Left colon (tissue), 2 donors: ENCODE data around the gene TMEM181. TPM values are rescaled to one million over a fixed set of nuclear protein-coding genes. Genes with fewer than 3 reads are reported as not detected.
"Not testable (repeated sequence)": the region's sequence is repeated elsewhere in the genome, so short reads cannot be mapped to it uniquely, and the experiment has no call there.

Experiments
- ATAC-seq: fragments of 200-7000 bp; cut with Tn5 transposase; one replicate; pipeline ENCODE4 v1.9.1; 2020; ENCODE audit warnings: mild to moderate bottlenecking, moderate library complexity
- DNase-seq, 2 donors: peaks; one replicate each; pipeline ENCODE4 v3.0.0-alpha.2; 2020
- intact Hi-C, 2 donors: fragments of 100-400 bp; cut with DNase I in 1 of 2; cut with micrococcal nuclease in 1 of 2; formaldehyde crosslinking; loops; one replicate each; pipeline versions ENCODE4 v1.11.2 to v1.14.0; 2022; cut with DNase I, micrococcal nuclease
- total RNA-seq, 2 donors: library from RNA; stranded (reverse); fragmentation: NEBNext Ultra II Directional; extraction: Animal tissue kit (Norgen Biotek cat#: 25700); gene quantifications; one replicate each; pipeline ENCODE4 v1.2.1, GENCODE V29; 2021
- donor health status: DM: no; HTN: no; CAD: no.
- donor health status: DM: yes; HTN: yes; CAD: no.

TMEM181 gene
- total RNA-seq, 2 donors from 2014 or later = 41.2 to 46.7 TPM

- ATAC-seq = no peak
- intact Hi-C loops = no loop called here
- DNase-seq = peak in 1 of 2 donors; percentile 21
These were observed 85.5 kb downstream of the TMEM181 start for GRCh38 chr6:158645064-158646022.

- intact Hi-C loops = no loop called here
- DNase-seq (peak in 1 of 2 donors; percentile 18), ATAC-seq (no peak)
These were observed 86.4 kb downstream of the TMEM181 start for GRCh38 chr6:158646023-158646910.

- no peak for DNase-seq
- intact Hi-C loops = no loop called here
- no peak for ATAC-seq
These were observed 87.6 kb downstream of the TMEM181 start for GRCh38 chr6:158647501-158647900.

- ATAC-seq (no peak), DNase-seq (peak in 1 of 2 donors; percentile 7)
- intact Hi-C loops = no loop called here
These were observed 88.8 kb downstream of the TMEM181 start for GRCh38 chr6:158648682-158649131.

- intact Hi-C loops = no loop called here
- peak; percentile 50 to 61 for DNase-seq
- ATAC-seq = peak; percentile 16
These were observed 89.6 kb downstream of the TMEM181 start, which contains the start of gene SYTL3 for GRCh38 chr6:158649289-158650143. Gene SYTL3, plus strand, starts transcription at chr6:158650054. Its CDS starts 13,215 bp downstream, at chr6:158663269.

- intact Hi-C loops, DNase-seq, ATAC-seq: not testable (repeated sequence)
These were observed 92.3 kb downstream of the TMEM181 start for GRCh38 chr6:158651981-158652737.

GRCh38 chr6:158653577-158654354, 93.9 kb downstream of the TMEM181 start:
- ATAC-seq = peak; percentile 20
- peak in 1 of 2 donors; percentile 67 for DNase-seq
- intact Hi-C loops = no loop called here

GRCh38 chr6:158654498-158654897, 94.6 kb downstream of the TMEM181 start:
- ATAC-seq (peak; percentile 39), DNase-seq (peak; percentile 51 to 81)
- intact Hi-C loops = no loop called here

GRCh38 chr6:158654960-158655489, 95.1 kb downstream of the TMEM181 start:
- ATAC-seq = no peak
- intact Hi-C loops = no loop called here
- DNase-seq = peak in 1 of 2 donors; percentile 25

GRCh38 chr6:158655569-158656450, 95.9 kb downstream of the TMEM181 start:
- ATAC-seq = no peak
- intact Hi-C loops = no loop called here
- peak in 1 of 2 donors; percentile 25 for DNase-seq

- intact Hi-C loops = not testable (repeated sequence)
- DNase-seq = peak; percentile 50 to 52
- ATAC-seq = peak; percentile 81
These were observed 97.1 kb downstream of the TMEM181 start for GRCh38 chr6:158656986-158657385.

GRCh38 chr6:158660333-158660754, 100.5 kb downstream of the TMEM181 start:
- intact Hi-C loops = no loop called here
- peak; percentile 35 to 53 for DNase-seq
- peak; percentile 76 for ATAC-seq

GRCh38 chr6:158661156-158661685, 101.3 kb downstream of the TMEM181 start:
- DNase-seq = peak in 1 of 2 donors; percentile 17
- ATAC-seq = no peak
- intact Hi-C loops = no loop called here

- intact Hi-C loops = no loop called here
- DNase-seq = no peak
- no peak for ATAC-seq
These were observed 102.7 kb downstream of the TMEM181 start for GRCh38 chr6:158662607-158662953.

GRCh38 chr6:158662954-158663624, 103.2 kb downstream of the TMEM181 start:
- ATAC-seq = peak; percentile 26
- intact Hi-C loops = no loop called here
- DNase-seq = peak; percentile 17 to 23
